Neutrophil (primary cell): ENCODE results near the gene TXNDC11.

Source experiments
- H3K27ac ChIP-seq: fragments of 200-600 bp; sonication (generic); 2 replicates; pipeline ENCODE4 v1.5.1; 2016; ENCODE audit warnings: mild to moderate bottlenecking, moderate library complexity
- H3K27me3 ChIP-seq: fragments of 200-600 bp; sonication (generic); 2 replicates; pipeline ENCODE4 v1.6.0; 2016; ENCODE audit warnings: mild to moderate bottlenecking
- H3K36me3 ChIP-seq: fragments of 200-600 bp; sonication (generic); 2 replicates; pipeline ENCODE4 v1.5.1; 2017
- H3K4me1 ChIP-seq, 2 experiments: fragments of 200-600 bp in 1 of 2; sonication (generic) in 1 of 2; 1 replicate in 1 of 2; 2 replicates in 1 of 2; pipeline versions ENCODE4 v1.5.1 to v1.6.1; 2013 to 2016; ENCODE audit warnings: low read depth in 1 of 2, low read length in 1 of 2, mild to moderate bottlenecking in 1 of 2, moderate library complexity in 1 of 2; ENCODE audit not compliant: control insufficient read depth in 1 of 2, insufficient read depth in 1 of 2
- H3K4me3 ChIP-seq, 2 experiments: fragments of 200-600 bp in 1 of 2; sonication (generic) in 1 of 2; 1 replicate in 1 of 2; 2 replicates in 1 of 2; pipeline ENCODE4 v1.5.1; 2013 to 2016; ENCODE audit warnings: low read depth in 1 of 2, low read length in 1 of 2, mild to moderate bottlenecking in 1 of 2, moderate library complexity in 1 of 2
- H3K9me3 ChIP-seq: fragments of 200-600 bp; sonication (generic); 2 replicates; pipeline ENCODE4 v1.5.1; 2016
- CTCF ChIP-seq: fragments of 200-600 bp; sonication (generic); IDR thresholded peaks from 2 replicates; pipeline ENCODE4 v1.5.1; 2016; ENCODE audit warnings: antibody characterized with exemption

Gene TXNDC11

DNA sequence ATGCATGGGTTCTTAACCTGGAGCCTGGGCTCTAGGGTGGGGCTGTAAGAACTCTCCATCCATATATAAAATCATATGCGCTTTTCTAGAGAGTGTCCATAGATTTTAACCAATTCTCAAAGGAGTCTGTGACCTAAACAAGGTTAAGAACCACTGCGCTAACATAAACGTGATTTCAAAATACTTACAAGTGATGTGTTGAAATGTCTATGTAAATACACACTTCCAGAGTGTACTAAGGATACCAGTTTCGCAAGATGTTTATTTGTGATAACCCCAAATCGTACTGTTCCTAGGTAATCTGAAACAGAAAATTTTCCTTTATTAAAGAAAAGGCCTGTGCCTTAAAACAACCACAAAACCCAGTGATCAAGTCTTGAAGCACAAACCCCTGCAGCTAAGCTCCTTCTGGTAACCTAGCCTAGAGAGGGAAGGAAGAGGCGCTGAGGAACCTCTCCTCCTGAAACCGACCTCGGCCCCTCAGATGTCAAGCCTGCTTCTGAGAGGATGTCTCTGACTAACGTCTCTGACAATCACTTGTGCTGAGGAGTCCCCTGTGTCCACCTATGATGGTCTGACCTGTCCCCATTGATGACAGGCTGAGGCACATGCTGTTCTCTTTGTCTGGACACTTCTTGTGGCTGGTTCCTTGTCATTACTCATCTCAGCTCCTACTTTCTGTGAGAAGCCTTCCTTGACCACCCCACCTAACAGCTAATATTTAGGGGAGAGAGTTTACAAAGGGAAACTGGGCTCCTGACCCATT lies 42.2 kb downstream of the TXNDC11 start:
- no peak for TF ChIP-seq CTCF

DNA sequence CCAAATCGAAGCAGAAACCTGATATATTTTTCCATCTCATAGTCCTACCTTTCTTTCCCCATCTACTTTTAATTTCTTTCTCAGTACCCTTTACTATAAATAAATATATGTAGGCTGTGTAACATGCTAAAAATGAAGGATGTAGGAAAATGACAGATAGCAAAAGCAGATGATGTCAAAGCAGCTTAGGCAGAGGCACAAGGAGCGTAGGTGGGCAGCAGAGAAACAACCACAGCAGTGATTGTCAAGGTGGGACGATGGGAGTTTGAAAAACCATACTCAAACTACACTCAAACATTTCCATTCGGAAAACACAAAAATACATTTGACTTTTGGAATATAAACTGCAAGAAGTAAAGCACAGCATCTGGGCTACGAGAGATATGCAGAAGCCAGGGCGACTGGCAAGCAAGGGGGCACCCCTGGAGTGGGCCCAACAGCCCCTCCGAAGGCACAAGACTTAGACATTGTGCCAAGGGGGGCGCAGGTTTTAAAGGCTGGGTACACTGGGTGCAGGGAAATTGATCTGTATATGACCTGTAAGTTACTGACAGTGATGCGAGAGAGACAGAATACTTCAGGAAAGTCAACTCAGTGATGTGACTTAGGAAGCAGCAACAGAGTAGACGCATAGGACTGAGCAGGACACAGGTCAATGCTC lies 43.3 kb downstream of the TXNDC11 start:
- H3K9me3 ChIP-seq: no peaks in the 10 kb centered on the region
- H3K36me3 ChIP-seq: peaks cover 21% of the 10 kb centered on the region
- peak overlapping the region; percentile 93 for H3K27ac ChIP-seq
- TF ChIP-seq CTCF: no peak
- peaks cover 39% of the 10 kb centered on the region in 2 experiments for H3K4me1 ChIP-seq
- H3K27me3 ChIP-seq: no peaks in the 10 kb centered on the region
- peak overlapping the region in 1 of 2 experiments; percentile 38 for H3K4me3 ChIP-seq

More for the DNA sequence above, 42.2 kb downstream of the TXNDC11 start:
- Histone ChIP-seq H3K9me3 (no peaks in the 10 kb centered on the region), H3K27ac (peak overlapping the region; percentile 93), H3K36me3 (peaks cover 21% of the 10 kb centered on the region), H3K4me1 (peaks cover 28% of the 10 kb centered on the region in 2 experiments), H3K4me3 (peak overlapping the region; percentile 38 to 39), H3K27me3 (no peaks in the 10 kb centered on the region)

- Histone ChIP-seq H3K9me3 (no peaks in the 10 kb centered on the region), H3K27me3 (no peaks in the 10 kb centered on the region), H3K36me3 (peaks cover 21% of the 10 kb centered on the region), H3K4me1 (peaks cover 39 to 40% of the 10 kb centered on the region in 2 experiments), H3K27ac (peak overlapping the region; percentile 93), H3K4me3 (no peak overlapping the region)
- no peak for TF ChIP-seq CTCF
Observed at GRCh38 chr16:11698271-11698689, 44.4 kb downstream of the TXNDC11 start.

DNA sequence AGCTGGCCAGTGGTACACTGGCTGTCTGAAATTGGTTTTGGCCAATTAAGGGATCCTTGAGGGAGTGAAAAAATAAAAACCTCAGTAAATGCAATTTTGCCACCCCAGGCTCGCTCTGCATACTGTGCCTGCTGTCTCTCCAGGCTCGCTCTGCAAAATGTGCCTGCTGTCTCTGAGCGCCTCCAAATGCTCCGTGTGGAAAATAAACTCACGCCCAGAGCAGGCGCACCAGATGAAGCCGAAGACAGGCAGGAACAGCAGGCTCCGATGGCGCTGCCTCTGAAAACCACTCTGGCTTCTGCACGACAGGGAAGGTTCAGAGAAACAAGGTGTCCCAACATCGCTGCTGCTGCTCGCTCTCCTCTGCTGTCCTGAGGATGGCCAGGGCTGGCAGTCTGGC lies 45.3 kb downstream of the TXNDC11 start:
- H3K36me3 ChIP-seq: peaks cover 21% of the 10 kb centered on the region
- H3K27me3 ChIP-seq: no peaks in the 10 kb centered on the region

More for the DNA sequence above, 45.3 kb downstream of the TXNDC11 start:
- peak overlapping the region; percentile 35 for H3K27ac ChIP-seq
- H3K9me3 ChIP-seq: no peaks in the 10 kb centered on the region
- no peak for TF ChIP-seq CTCF
- no peak overlapping the region for H3K4me3 ChIP-seq
- peaks cover 39 to 40% of the 10 kb centered on the region in 2 experiments for H3K4me1 ChIP-seq
